HEK293 (cell line): ENCODE data around the gene MME.

Source experiments
- CTCF ChIA-PET: fragments of 350-600 bp; formaldehyde crosslinking; extraction: SDS; loops from one replicate; lab custom pipeline; 2021; ENCODE audit warnings: antibody characterized with exemption; lab: Yijun Ruan, JAX
- POLR2A ChIA-PET: fragments of 300-600 bp; formaldehyde crosslinking; extraction: SDS; loops from one replicate; lab custom pipeline; 2020; ENCODE audit warnings: antibody characterized with exemption, inconsistent platforms; lab: Yijun Ruan, JAX
- H3K27ac ChIP-seq: fragments of 200-500 bp; sonication (Bioruptor generic); 2 replicates; pipeline ENCODE4 v1.5.1; 2014; ENCODE audit warnings: low read depth, low read length, control low read depth, inconsistent platforms; ENCODE audit errors: extremely low read depth
- H3K36me3 ChIP-seq, 2 experiments: fragments of 200-500 bp in 1 of 2; sonication (Bioruptor generic) in 1 of 2; 1 replicate in 1 of 2; 2 replicates in 1 of 2; pipeline ENCODE4 v1.5.1; 2014 to 2017; ENCODE audit warnings: inconsistent platforms in 2 of 2, low read length in 2 of 2; ENCODE audit not compliant: control insufficient read depth in 2 of 2, insufficient read depth in 1 of 2
- H3K4me1 ChIP-seq: fragments of 200-500 bp; sonication (Bioruptor generic); 2 replicates; pipeline ENCODE4 v1.5.1; 2014; ENCODE audit warnings: mild to moderate bottlenecking, low read length, inconsistent platforms; ENCODE audit not compliant: control insufficient read depth, insufficient read depth
- H3K4me3 ChIP-seq: 2 replicates; pipeline ENCODE4 v1.5.1; 2011; ENCODE audit warnings: low read depth, mild to moderate bottlenecking, control low read depth, low read length, moderate library complexity
- H3K9me3 ChIP-seq: fragments of 200-500 bp; sonication (Bioruptor generic); 2 replicates; pipeline ENCODE4 v1.5.1; 2014; ENCODE audit warnings: low read depth, low read length, inconsistent platforms; ENCODE audit not compliant: control insufficient read depth, insufficient read depth
- KLF16 ChIP-seq: fragments of 450-650 bp; formaldehyde crosslinking; IDR thresholded peaks from 2 replicates; pipeline ENCODE4 v1.5.1; 2017; ENCODE audit warnings: missing biosample characterization, missing genetic modification characterization
- KLF17 ChIP-seq: fragments of 450-650 bp; formaldehyde crosslinking; IDR thresholded peaks from 2 replicates; pipeline ENCODE4 v1.5.1; 2016; ENCODE audit warnings: missing biosample characterization, missing genetic modification characterization
- OSR2 ChIP-seq: fragments of 450-650 bp; formaldehyde crosslinking; IDR thresholded peaks from 2 replicates; pipeline ENCODE4 v1.5.1; 2016; ENCODE audit warnings: missing biosample characterization, missing genetic modification characterization
- ZBTB10 ChIP-seq: fragments of 450-650 bp; formaldehyde crosslinking; IDR thresholded peaks from 2 replicates; pipeline ENCODE4 v1.5.1; 2016; ENCODE audit warnings: missing biosample characterization, missing genetic modification characterization
- ZBTB17 ChIP-seq: fragments of 450-650 bp; formaldehyde crosslinking; IDR thresholded peaks from 2 replicates; pipeline ENCODE4 v1.5.1; 2016; ENCODE audit warnings: missing biosample characterization, missing genetic modification characterization
- ZBTB21 ChIP-seq: fragments of 450-650 bp; formaldehyde crosslinking; IDR thresholded peaks from 2 replicates; pipeline ENCODE4 v1.5.1; 2017; ENCODE audit warnings: missing biosample characterization, missing genetic modification characterization
- ZBTB7A ChIP-seq: fragments of 450-650 bp; formaldehyde crosslinking; IDR thresholded peaks from 2 replicates; pipeline ENCODE4 v1.5.1; 2016; ENCODE audit warnings: low read depth, missing biosample characterization, missing genetic modification characterization
- ZFHX2 ChIP-seq: fragments of 450-650 bp; formaldehyde crosslinking; conservative IDR thresholded peaks from 2 replicates; pipeline ENCODE4 v1.5.1; 2016; ENCODE audit warnings: missing biosample characterization, missing genetic modification characterization
- ZNF184 ChIP-seq: fragments of 450-650 bp; IDR thresholded peaks from 2 replicates; pipeline ENCODE4 v1.5.1; 2018; ENCODE audit warnings: missing biosample characterization, mild to moderate bottlenecking, missing genetic modification characterization
- ZNF239 ChIP-seq: fragments of 450-650 bp; formaldehyde crosslinking; IDR thresholded peaks from 2 replicates; pipeline ENCODE4 v1.5.1; 2016; ENCODE audit warnings: missing biosample characterization, missing genetic modification characterization
- ZNF280C ChIP-seq: fragments of 450-650 bp; formaldehyde crosslinking; IDR thresholded peaks from 2 replicates; pipeline ENCODE4 v1.5.1; 2016; ENCODE audit warnings: missing biosample characterization, missing genetic modification characterization
- ZNF529 ChIP-seq: fragments of 450-650 bp; formaldehyde crosslinking; IDR thresholded peaks from 2 replicates; pipeline ENCODE4 v1.5.1; 2017; ENCODE audit warnings: missing genetic modification characterization, missing biosample characterization; ENCODE audit not compliant: insufficient replicate concordance
- ZNF654 ChIP-seq: fragments of 450-650 bp; formaldehyde crosslinking; IDR thresholded peaks from 2 replicates; pipeline ENCODE4 v1.5.1; 2016; ENCODE audit warnings: low read depth, missing biosample characterization, missing genetic modification characterization
- ZNF677 ChIP-seq: fragments of 450-650 bp; IDR thresholded peaks from 2 replicates; pipeline ENCODE4 v1.5.0; 2018; ENCODE audit warnings: missing biosample characterization, mild to moderate bottlenecking, missing genetic modification characterization, moderate library complexity
- ZNF701 ChIP-seq: fragments of 450-650 bp; formaldehyde crosslinking; IDR thresholded peaks from 2 replicates; pipeline ENCODE4 v1.5.1; 2016; ENCODE audit warnings: missing biosample characterization, missing genetic modification characterization
- ZNF707 ChIP-seq: fragments of 450-650 bp; formaldehyde crosslinking; IDR thresholded peaks from 2 replicates; pipeline ENCODE4 v1.5.1; 2016; ENCODE audit warnings: missing biosample characterization, missing genetic modification characterization
- ZNF777 ChIP-seq: fragments of 450-650 bp; formaldehyde crosslinking; IDR thresholded peaks from 2 replicates; pipeline ENCODE4 v1.5.1; 2017; ENCODE audit warnings: missing biosample characterization, missing genetic modification characterization, borderline replicate concordance
- ZNF843 ChIP-seq: fragments of 450-650 bp; formaldehyde crosslinking; IDR thresholded peaks from 2 replicates; pipeline ENCODE4 v1.5.1; 2016; ENCODE audit warnings: missing biosample characterization, missing genetic modification characterization
- ZSCAN23 ChIP-seq: fragments of 450-650 bp; formaldehyde crosslinking; IDR thresholded peaks from 2 replicates; pipeline ENCODE4 v1.5.1; 2016; ENCODE audit warnings: missing biosample characterization, missing genetic modification characterization

The MME gene

GRCh38 chr3:155153242-155154186 is 73.4 kb downstream of the MME start:
- no peak overlapping the region for H3K27ac ChIP-seq
- H3K9me3 ChIP-seq, result no peaks in the 10 kb centered on the region
- no peak overlapping the region for H3K4me3 ChIP-seq
- H3K4me1 ChIP-seq, result no peaks in the 10 kb centered on the region
- no peak for TF ChIP-seq ZBTB7A (tag by site-specific recombination)
- POLR2A ChIA-PET, result no interaction called here
- no peaks in the 10 kb centered on the region for H3K36me3 ChIP-seq
- CTCF ChIA-PET, result no interaction called here

GRCh38 chr3:155154255-155154654 is 74.1 kb downstream of the MME start:
- Histone ChIP-seq H3K9me3 (no peaks in the 10 kb centered on the region), H3K4me3 (no peak overlapping the region), H3K36me3 (no peaks in the 10 kb centered on the region), H3K27ac (no peak overlapping the region), H3K4me1 (no peaks in the 10 kb centered on the region)
- ChIA-PET POLR2A (no interaction called here), CTCF (no interaction called here)
- TF ChIP-seq ZNF707 (tag by site-specific recombination), result no peak
- TF ChIP-seq ZNF701 (tag by site-specific recombination), result no peak
- no peak for TF ChIP-seq ZFHX2 (tag by site-specific recombination)

- TF ChIP-seq ZNF701 (tag by site-specific recombination) (no peak), ZBTB10 (tag by site-specific recombination) (no peak), ZNF677 (tag by site-specific recombination) (no peak), ZNF529 (tag by site-specific recombination) (no peak)
- ChIA-PET CTCF (interaction anchor here (0.6 kb wide), 1 partner anchor 1520 kb away, joined by 3 read pairs; no protein-coding TSS in a partner anchor), POLR2A (no interaction called here)
- no peak overlapping the region for H3K4me3 ChIP-seq
- no peak overlapping the region for H3K27ac ChIP-seq
- no peaks in the 10 kb centered on the region for H3K36me3 ChIP-seq
- no peaks in the 10 kb centered on the region for H3K9me3 ChIP-seq
- no peaks in the 10 kb centered on the region for H3K4me1 ChIP-seq
Measured at GRCh38 chr3:155158346-155159037, 78.4 kb downstream of the MME start.

- TF ChIP-seq ZBTB21 (tag by site-specific recombination), result no peak
- no peak for TF ChIP-seq ZBTB17
- no peak for TF ChIP-seq ZNF184
- no peak for TF ChIP-seq ZNF280C (tag by site-specific recombination)
- TF ChIP-seq KLF16 (tag by site-specific recombination), result no peak
- no peak for TF ChIP-seq OSR2
- TF ChIP-seq ZNF843 (tag by site-specific recombination), result no peak
- no peak for TF ChIP-seq ZNF239 (tag by site-specific recombination)
- no peak for TF ChIP-seq ZNF654 (tag by site-specific recombination)
- no peak for TF ChIP-seq ZSCAN23 (tag by site-specific recombination)
- no peak for TF ChIP-seq KLF17 (tag by site-specific recombination)
- no peak for TF ChIP-seq ZNF777 (tag by site-specific recombination)
- H3K36me3 ChIP-seq, result no peaks in the 10 kb centered on the region
- no peaks in the 10 kb centered on the region for H3K4me1 ChIP-seq
- no peaks in the 10 kb centered on the region for H3K9me3 ChIP-seq
- CTCF ChIA-PET, result no interaction called here
- POLR2A ChIA-PET, result no interaction called here
- H3K4me3 ChIP-seq, result no peak overlapping the region
- no peak overlapping the region for H3K27ac ChIP-seq
Measured at GRCh38 chr3:155159301-155159700, 79.2 kb downstream of the MME start.
